Measurements from ENCODE around the gene JAK3.

DNA sequence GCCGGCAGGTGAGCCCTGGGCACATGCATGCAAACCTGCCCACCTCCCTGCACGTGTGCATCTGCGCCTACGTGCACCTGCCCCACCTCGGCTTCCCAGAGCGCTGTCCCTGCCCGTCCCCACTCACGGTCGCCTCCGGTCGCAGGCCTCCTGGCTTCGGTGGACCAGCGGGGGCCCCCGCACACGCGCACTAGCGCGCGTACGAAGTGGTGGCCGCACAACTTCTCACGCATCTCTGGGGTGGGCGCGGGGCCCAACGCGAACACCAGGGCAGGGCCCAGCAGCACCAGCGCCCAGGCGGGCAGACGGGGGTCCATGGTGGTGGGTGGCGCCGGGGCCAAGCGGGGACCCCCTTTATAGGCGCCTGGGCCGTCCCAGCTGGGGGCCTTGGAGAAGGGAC, 26.6 kb downstream of the JAK3 start, which contains the start of gene INSL3:
- TF ChIP-seq CEBPB (IDR thresholded peaks at IDR 0.05) (no peak), EP300 (IDR thresholded peaks at IDR 0.05; ENCODE audit: borderline replicate concordance) (no peak), TCF12 (IDR thresholded peaks at IDR 0.05; ENCODE audit: low read depth) (no peak), NFIC (IDR thresholded peaks at IDR 0.05) (no peak), RAD21 (IDR thresholded peaks at IDR 0.05; ENCODE audit: low read depth) (no peak)
- TF ChIP-seq, protein P1, sequence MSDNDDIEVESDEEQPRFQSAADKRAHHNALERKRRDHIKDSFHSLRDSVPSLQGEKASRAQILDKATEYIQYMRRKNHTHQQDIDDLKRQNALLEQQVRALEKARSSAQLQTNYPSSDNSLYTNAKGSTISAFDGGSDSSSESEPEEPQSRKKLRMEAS (IDR thresholded peaks at IDR 0.05) = no peak
- TF ChIP-seq, protein P2, sequence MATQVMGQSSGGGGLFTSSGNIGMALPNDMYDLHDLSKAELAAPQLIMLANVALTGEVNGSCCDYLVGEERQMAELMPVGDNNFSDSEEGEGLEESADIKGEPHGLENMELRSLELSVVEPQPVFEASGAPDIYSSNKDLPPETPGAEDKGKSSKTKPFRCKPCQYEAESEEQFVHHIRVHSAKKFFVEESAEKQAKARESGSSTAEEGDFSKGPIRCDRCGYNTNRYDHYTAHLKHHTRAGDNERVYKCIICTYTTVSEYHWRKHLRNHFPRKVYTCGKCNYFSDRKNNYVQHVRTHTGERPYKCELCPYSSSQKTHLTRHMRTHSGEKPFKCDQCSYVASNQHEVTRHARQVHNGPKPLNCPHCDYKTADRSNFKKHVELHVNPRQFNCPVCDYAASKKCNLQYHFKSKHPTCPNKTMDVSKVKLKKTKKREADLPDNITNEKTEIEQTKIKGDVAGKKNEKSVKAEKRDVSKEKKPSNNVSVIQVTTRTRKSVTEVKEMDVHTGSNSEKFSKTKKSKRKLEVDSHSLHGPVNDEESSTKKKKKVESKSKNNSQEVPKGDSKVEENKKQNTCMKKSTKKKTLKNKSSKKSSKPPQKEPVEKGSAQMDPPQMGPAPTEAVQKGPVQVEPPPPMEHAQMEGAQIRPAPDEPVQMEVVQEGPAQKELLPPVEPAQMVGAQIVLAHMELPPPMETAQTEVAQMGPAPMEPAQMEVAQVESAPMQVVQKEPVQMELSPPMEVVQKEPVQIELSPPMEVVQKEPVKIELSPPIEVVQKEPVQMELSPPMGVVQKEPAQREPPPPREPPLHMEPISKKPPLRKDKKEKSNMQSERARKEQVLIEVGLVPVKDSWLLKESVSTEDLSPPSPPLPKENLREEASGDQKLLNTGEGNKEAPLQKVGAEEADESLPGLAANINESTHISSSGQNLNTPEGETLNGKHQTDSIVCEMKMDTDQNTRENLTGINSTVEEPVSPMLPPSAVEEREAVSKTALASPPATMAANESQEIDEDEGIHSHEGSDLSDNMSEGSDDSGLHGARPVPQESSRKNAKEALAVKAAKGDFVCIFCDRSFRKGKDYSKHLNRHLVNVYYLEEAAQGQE (IDR thresholded peaks at IDR 0.05; ENCODE audit: low read depth) = no peak
